PFSK-1 (cell line): ENCODE measurements around the gene RHOA.

ENCODE experiments used
- FOXP2 ChIP-seq: optimal IDR thresholded peaks from 2 replicates; pipeline ENCODE3; 2011; ENCODE audit warnings: borderline replicate concordance, control low read depth, inconsistent platforms; ENCODE audit not compliant: insufficient read depth; ENCODE audit errors: extremely low read length, extremely low read depth
- POLR2AphosphoS5 ChIP-seq: IDR thresholded peaks from 2 replicates; pipeline ENCODE4 v1.6.1; 2012; ENCODE audit warnings: low read depth, mild to moderate bottlenecking, control low read depth, low read length, moderate library complexity
- REST ChIP-seq, 2 experiments: IDR thresholded peaks; 2 replicates each; pipeline versions ENCODE4 v1.6.1 to v1.8.0; 2011 to 2012; ENCODE audit warnings: low read depth in 2 of 2, low read length in 2 of 2, control low read depth in 1 of 2, inconsistent platforms in 1 of 2, mild to moderate bottlenecking in 1 of 2, moderate library complexity in 1 of 2; ENCODE audit not compliant: insufficient read depth in 1 of 2
- SIN3A ChIP-seq: IDR thresholded peaks from 2 replicates; pipeline ENCODE4 v1.6.1; 2012; ENCODE audit warnings: mild to moderate bottlenecking, low read length, moderate library complexity, borderline replicate concordance; ENCODE audit not compliant: insufficient read depth
- TAF1 ChIP-seq: IDR thresholded peaks from 2 replicates; pipeline ENCODE4 v1.6.1; 2012; ENCODE audit warnings: low read length, control low read depth, borderline replicate concordance; ENCODE audit not compliant: insufficient read depth

The RHOA gene

GRCh38 chr3:49385617-49386016 lies 26.2 kb downstream of the RHOA start:
- TF ChIP-seq POLR2AphosphoS5 (no peak), SIN3A (no peak), TAF1 (no peak), REST (IDR thresholded peaks at IDR 0.05; ENCODE audit: insufficient read depth in 1 of 2, low read depth in 2 of 2, low read length in 2 of 2) (no peak), FOXP2 (no peak)

- TF ChIP-seq POLR2AphosphoS5, result no peak
- no peak for TF ChIP-seq FOXP2
- TF ChIP-seq SIN3A, result no peak
- TF ChIP-seq TAF1, result no peak
- TF ChIP-seq REST (IDR thresholded peaks at IDR 0.05; ENCODE audit: insufficient read depth in 1 of 2, low read depth in 2 of 2, low read length in 2 of 2), result no peak
These were observed 28.4 kb downstream of the RHOA start for GRCh38 chr3:49383387-49383786.

DNA sequence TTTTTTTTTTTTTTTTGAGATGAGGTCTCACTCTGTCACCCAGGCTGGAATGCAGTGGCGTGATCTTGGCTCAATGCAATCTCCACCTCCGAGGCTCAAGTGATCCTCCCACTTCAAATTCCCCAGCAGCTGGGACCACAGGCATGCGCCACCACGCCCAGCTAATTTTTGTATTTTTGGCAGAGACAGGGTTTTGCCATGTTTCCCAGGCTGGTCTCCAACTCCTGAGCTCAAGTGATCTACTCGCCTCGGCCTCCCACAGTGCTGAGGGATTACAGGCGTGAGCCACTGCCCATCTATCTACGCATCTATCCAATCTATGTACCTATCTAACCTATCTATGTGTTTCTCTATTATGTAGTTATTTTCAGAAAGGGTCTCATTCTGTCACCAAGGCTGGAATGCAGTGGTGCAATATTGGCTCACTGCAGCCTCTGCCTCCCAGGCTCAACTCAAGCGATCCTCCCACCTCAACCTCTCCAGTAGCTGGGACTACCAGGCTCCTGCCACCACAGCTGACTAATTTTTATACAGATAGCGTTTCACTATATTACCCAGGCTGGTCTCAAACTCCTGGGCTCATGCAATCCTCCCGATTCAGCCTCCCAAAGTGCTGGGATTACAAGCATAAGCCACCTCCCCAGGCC lies 33.4 kb downstream of the RHOA start:
- no peak for TF ChIP-seq SIN3A
- TF ChIP-seq FOXP2, result no peak
- no peak for TF ChIP-seq TAF1
- no peak for TF ChIP-seq POLR2AphosphoS5
- no peak for TF ChIP-seq REST (IDR thresholded peaks at IDR 0.05; ENCODE audit: insufficient read depth in 1 of 2, low read depth in 2 of 2, low read length in 2 of 2)

GRCh38 chr3:49377483-49377882 lies 34.3 kb downstream of the RHOA start:
- TF ChIP-seq POLR2AphosphoS5 (no peak), REST (IDR thresholded peaks at IDR 0.05; ENCODE audit: insufficient read depth in 1 of 2, low read depth in 2 of 2, low read length in 2 of 2) (no peak), TAF1 (no peak), SIN3A (no peak), FOXP2 (no peak)

DNA sequence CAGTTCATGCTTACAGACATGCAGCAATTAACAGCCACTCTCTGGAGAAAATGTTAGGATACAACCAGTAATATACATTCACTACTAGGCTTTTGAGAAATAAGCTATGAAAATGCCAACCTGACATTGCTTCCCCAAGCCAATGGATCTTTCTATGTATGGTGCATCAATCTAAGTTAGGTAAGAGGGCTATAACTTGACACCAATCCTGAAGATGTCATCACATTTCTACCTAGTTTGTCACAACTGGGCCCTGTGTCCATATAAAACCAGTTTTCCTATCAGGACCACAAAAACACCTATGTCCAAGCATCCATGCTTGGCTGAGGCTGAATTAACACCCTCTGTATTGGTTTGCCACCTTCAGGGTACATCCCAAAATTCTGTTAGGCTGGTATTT lies 39.8 kb downstream of the RHOA start:
- TF ChIP-seq FOXP2, result no peak
- TF ChIP-seq REST (IDR thresholded peaks at IDR 0.05; ENCODE audit: insufficient read depth in 1 of 2, low read depth in 2 of 2, low read length in 2 of 2), result no peak
- no peak for TF ChIP-seq SIN3A
- no peak for TF ChIP-seq POLR2AphosphoS5
- TF ChIP-seq TAF1, result no peak
